HG03196 (cell line): ENCODE results near the gene DNAJC18.

Experiments used
- ATAC-seq: cut with Tn5 transposase; IDR thresholded peaks from one replicate; pipeline ENCODE4 v1.9.1; 2021; ENCODE audit not compliant: unreplicated experiment

Gene DNAJC18

DNA sequence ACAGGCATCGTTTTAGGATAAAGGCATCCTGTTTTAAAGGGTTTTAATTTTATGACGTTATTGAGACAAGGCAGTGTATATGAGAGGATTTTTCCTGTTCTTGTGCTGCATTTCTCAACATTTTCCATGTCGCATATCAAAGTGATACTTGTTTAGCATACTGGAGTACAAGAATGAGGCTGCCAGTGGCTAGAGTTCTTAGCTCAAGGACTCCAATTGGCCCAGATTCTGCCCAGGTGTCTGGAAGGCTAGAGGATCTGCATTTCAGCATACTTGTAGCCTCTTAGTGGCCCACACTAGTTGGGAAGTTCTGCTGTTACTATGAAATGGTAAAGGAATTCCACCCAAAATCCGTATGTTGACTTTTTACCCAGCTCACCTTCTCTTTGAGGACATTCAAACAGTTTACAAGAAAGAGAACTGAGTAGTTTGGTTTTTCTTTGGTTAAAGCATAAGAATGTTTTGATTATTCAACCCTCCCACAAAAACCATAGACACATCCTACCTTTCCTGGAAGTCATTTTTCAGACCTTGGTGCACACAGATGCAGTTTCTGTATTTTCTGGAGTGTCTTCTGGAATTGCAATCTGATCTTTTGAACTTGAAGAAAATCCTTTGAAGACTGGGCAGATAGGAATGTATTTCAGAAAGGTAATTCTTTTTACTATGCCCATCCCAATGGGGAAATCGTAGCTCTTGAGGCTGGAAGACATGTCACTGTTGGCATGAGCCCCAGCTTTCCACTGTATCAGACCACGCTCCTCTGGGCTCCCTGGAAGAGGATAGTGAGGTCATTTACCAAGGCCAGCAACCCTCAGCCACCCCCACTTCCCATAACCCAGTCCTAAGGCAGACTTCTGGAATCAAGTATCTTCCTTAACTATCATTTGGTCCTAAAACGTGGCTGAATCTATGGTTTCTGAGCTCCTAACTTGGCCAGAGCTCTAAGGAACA, 67.6 kb downstream of the DNAJC18 start:
- no peak for ATAC-seq

DNA sequence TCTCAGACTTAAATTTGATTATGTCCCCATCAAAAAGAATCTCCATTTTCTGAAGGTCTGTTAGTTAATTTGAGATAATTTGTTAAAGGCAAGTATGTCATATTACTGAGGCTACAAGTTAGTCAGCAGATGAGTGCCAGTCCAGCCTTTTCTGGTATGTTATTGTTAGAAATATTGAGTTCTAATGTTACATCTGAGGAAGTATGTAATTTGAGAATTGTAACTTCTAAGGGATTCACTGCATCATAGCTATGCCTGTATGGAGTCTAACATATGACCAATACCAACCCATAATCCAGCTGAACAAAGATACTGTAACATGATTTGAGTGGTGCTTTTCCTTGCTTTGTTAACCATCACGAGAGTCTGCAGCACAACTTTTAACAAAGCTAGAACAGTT, 70.1 kb downstream of the DNAJC18 start:
- ATAC-seq: no peak

DNA sequence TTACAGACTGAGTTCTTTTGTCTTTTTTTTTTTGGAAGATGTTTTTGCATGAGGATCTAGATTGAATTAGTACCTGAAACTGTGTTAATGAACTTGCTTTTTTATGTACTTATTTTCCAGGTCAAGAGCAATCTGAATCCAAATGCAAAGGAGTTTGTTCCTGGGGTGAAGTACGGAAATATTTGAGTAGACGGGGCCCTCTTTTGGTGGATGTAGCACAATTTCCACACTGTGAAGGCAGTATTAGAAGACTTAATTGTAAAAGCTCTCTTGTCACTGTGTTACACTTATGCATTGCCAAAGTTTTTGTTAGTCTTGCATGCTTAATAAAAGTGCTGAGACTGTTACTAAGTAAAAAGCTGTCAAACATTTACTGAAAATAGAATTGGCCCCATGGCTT, 70.7 kb downstream of the DNAJC18 start:
- ATAC-seq: no peak

DNA sequence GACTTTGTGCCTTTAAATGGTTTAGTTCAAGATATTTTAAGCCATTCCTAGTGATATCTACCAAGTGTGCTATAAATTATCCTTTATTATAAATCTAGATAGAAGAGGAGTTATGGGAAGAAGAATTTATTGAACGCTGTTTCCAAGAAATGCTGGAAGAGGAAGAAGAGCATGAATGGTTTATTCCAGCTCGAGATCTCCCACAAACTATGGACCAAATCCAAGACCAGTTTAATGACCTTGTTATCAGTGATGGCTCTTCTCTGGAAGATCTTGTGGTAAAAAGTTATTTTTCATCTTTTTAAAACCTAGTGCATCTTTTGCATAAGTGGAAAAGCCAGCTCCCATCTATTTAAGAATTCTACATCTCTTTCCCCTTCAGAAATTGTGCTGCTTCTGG, 74.9 kb downstream of the DNAJC18 start:
- no peak for ATAC-seq

DNA sequence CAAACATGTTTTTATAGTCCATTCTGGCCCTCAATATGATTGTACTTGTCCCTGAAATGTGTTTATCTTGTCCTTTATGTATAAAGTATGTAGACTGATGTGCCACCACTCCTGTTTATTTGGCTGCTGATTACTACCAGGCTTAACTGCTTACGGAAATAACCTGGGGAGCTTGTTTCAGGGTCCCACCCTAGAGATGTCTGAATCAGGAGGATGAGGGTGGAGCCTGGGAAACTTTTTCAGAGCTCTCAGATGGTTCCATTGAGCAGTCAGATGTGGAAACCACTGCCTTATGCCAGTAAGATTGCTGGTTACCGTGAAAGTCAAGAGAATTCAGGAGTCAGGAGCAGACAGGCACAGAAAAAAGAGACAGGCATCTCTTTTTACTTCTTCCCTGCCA, 75.4 kb downstream of the DNAJC18 start:
- ATAC-seq: no peak

DNA sequence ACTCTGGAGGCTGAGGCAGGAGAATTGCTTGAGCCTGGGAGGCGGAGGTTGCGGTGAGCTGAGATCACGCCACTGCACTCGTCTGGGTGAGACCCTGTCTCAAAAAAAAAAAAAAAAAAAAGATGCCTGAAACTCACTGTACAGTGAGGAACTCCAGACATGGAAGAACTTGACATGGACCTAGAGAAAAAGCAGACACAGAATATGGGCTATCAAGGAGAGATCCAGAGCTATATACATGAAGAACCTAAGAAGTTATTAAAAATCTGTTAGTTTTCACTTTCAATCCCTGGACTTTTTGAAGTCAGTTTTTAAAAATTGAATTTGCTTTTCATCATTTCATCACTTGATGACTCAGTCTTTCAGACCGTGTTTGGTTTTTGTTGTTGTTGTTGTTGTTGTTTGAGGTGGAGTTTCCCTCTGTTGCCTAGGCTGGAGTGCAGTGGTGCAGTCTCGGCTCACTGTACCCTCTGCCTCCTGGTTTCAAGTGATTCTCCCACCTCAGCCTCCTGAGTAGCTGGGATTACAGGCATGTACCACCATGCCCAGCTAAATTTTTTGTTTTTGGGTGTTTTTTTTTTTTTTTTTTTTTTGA, 77.4 kb downstream of the DNAJC18 start:
- ATAC-seq: no peak

DNA sequence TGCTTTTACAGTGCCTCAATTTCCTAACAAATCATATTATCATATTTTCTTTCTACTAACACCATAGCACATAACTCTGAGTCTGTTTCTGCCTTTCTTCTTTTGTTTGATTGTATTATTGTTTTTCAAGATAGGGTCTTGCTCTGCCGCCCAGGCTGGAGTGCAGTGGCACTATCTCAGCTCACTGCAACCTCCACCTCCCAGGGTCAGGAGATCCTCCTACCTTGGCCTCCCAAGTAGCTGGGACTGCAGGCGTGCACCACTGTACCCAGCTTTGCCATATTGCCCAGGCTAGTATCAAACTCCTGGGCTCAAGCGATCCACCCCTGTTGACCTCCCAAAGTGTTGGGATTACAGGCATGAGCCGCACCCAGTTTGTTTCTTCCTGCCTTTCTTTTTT, 78.9 kb downstream of the DNAJC18 start:
- no peak for ATAC-seq
